ENCODE results near the gene GPR143.

The GPR143 gene

DNA sequence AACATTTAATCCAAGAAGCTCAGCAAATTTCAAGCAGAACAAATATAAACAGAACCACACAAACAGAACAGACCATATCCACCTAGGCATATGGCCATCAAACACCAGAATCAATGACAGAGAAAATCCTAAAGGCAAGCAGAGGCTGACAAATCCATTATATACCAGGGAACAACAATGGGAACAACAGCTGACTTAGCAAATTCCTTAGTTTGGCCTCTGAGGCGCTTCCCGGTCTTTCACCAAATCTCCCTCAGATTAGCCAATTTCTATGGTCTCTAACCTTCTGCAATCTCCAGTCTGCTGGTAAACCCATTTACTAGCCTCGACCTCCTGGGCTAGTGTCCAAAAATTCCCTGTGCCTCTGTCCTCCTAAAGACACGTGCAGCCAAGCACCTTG, 59.2 kb downstream of the GPR143 start:
- no peak for DNase-seq

DNA sequence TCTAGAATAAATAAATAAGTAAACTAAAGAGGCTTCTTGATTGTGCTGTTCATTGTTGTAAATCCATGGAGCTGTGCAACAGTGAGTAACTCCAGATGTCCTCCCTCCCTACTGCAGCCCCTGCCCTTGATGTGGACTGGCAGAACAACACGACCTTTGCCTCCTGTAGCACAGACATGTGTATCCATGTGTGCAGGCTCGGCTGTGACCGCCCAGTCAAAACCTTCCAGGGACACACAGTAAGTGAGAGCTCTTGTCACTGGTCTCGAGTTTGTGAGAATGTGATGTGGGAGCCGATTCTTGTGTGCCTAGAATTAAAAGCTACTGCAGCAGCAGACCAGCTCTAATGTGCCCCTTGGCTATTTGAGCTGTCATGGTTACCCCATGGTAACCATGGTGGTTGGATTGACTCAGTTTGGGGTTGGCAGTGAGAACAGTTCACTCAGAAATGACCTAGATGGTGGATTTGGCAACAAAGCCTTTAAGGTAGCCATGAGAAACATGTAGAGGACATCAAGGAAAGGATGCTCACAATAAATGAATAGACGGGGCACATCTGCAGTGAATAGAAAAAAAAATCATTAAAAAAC, 60.7 kb downstream of the GPR143 start:
- DNase-seq: no peak

DNA sequence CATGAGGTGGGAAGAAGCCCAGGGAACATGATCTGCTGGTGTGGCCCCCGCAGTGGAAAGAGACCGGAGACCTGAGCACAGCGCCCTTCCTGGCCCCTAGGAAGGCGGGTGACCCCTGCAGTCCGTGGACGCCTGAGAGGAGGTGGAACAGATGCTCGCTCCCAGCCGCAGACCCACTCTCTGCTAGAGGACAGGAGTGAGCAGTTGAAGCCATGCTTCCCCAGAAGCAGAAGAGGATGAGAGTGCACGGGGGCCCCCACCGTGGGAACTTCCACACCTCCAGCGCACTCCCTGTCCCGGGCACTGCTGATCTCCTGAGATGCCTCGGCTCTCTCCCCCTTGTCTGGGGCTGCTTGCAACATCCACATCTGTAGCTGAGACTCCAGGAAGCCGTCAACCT, 62.2 kb downstream of the GPR143 start:
- DNase-seq: no peak

DNA sequence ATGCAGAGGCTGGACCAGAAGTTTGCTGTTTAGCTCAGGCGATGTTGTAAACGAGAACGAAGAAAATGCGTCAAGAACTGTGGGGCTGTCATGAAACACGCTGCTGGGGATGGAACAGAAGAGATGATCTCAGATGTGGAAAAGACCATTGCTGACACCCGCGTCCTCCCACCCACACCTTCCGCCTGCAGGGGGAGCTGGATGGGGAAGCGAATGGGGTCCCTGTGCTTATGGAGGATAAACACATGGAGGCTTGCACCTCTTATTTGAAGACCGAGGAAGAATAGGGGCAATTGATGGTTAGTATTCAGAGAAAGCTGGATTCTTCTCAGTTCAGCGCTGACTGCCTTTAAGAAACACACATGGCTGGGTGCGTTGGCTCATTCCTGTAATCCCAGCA, 63.9 kb downstream of the GPR143 start:
- no peak for DNase-seq

DNA sequence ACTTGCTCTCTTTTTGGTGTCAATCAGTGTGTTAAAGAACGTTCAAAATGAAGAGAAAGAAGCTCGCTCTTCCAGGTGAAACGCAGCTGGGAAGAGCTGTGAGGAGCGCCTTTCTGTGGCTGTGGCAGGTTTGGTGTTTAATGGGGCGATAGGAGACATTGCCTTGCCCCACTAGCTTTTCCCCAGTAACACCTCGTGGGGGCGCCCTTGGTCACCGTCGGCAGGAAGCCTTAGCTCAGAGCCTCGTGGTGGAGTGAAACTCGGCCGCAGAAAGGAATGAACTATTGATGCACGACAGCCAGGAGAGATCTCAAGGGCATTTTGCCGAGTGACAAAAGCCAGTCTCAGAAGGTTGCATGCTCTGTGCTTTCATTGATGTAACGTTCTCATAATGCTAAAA, 65.1 kb downstream of the GPR143 start:
- DNase-seq: no peak

DNA sequence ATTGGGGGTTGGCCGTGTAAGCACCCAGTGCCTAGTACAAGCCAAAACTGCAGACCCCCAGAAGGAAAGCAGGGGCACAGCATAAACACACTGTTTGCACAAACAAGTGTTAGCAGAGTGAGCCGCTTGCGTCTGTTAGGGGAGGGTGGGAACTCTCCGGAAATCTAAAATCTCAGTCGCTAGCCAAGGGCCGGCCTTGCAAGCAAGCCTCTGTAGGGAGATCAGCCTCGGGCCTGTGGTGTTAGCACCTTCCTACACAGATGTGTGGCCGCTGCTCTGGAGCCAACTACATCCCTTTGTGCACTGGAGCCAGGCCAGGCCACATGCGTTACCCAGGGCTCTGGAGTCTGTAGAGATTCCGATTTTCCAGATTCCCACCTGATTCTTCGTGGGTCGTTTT, 67.1 kb downstream of the GPR143 start:
- no peak for DNase-seq

DNA sequence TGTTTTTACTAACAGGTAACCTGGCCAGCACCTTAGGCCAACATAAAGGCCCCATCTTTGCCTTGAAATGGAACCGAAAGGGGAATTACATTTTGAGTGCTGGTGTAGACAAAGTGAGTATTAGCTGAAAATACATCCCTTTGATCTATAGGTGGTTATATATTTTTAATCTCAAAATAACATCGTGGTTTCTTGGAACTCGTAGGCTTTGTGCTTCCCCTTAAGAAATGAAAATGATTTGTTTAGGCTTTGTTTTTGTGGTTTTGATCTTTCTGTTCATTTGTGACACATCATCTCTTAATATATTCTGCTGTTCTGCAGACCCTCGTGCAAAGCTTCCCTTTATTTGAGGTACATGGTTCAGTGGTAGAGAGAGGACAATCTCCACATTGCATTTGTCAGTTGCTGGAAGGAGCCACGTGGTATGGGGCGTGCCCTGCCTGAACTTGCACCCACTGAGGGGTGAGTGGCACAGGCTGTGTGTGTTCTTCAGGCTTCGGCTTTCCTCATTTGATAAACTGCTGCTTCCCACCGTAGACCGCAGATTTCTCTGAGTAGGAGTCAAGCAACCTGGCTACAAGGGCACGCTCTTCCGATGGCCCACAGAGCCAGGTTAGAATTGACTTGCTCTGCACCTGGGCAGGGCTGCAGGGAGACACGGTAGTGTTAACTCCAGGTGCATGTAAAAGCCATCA, 72.2 kb downstream of the GPR143 start:
- DNase-seq: no peak

DNA sequence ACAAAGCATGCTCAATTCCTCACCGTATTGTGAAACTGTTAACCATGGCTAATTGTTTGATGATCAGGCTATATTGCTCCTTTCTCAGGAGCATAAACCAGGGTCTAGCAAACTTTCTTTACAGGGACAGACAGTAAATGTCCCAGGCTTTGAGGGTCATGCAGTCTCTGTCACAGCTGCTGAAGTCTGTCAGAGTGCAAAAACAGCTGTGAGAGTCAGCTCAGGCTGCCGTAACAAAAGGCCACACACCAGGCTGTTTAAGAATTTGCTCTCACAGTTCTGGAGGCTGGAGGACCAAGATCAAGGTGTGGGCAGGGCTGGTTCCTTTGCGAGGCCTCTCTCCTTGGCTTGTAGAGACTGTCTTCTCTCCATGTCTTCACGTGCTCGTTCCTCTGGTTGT, 75.6 kb downstream of the GPR143 start:
- no peak for DNase-seq

DNA sequence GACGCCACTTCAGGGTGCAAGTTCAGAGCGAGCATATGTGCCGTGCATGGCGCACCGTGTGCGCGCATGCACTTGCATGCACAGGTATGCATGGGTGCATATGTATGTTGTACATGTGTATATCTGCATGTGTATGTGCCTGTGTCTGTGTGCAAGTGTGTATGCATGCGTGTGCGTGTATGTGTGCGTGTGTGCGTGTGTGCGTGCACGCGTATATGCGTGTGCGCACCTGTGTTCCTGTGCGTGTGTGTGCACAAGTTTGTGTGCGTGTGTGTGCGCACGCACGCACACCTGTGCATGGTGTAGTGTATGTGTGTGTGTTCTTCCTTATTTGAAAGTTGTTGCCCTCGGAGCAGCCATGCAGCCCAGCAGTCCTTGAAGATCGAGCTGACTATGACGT, 76.8 kb downstream of the GPR143 start:
- no peak for DNase-seq

DNA sequence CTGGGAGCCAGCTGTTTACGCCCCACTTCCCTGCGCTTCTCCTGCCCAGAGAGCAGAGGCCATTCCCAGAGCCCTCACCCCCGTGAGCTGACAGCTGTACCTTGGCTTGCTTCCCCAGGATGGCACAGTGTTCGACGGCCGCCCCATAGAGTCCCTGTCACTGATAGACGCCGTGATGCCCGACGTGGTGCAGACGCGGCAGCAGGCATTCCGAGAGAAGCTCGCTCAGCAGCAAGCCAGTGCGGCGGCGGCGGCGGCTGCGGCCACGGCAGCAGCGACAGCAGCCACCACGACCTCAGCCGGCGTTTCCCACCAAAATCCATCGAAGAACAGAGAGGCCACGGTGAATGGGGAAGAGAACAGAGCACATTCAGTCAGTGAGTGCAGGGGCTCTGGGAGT, 77.7 kb downstream of the GPR143 start:
- DNase-seq: no peak

DNA sequence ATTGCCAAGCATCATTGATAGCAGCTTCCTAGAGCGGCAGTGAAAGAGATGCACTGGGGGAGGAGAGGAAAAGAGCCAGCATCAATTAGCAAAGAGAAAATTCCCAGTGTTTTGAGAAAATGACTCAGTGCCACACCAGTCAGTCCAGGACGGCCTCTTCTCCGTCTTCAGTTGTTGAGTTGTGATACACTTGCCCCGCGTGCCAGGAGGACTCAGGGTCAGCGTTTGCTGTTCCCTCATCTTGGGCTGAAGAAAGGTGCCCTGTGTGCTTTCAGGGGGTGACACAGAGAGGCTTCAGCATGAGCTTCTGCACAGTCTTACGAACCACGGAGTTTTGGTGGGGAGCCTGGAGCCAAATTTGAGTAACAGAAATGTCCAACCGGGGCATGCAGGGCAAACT, 82.3 kb downstream of the GPR143 start:
- DNase-seq: no peak

DNA sequence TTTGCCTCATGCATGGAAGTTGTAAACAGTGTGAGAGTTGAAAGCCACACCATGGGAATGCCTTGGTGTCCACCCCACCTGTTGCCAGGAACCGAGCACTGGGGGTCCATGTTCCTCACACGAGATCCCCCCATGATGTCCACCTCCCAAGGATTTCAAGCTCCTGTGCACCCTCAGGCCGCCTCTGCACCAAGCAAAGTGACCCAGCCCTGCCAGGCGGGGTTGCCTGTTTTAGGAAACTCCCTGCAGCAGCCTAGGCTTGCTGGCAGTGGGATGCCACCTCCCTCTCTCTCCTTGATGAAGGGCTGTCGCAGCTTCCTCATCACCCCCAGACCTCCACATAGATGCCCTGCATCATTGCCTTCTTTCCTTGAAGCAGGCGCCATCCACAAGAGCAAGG, 82.8 kb downstream of the GPR143 start:
- DNase-seq: no peak

DNA sequence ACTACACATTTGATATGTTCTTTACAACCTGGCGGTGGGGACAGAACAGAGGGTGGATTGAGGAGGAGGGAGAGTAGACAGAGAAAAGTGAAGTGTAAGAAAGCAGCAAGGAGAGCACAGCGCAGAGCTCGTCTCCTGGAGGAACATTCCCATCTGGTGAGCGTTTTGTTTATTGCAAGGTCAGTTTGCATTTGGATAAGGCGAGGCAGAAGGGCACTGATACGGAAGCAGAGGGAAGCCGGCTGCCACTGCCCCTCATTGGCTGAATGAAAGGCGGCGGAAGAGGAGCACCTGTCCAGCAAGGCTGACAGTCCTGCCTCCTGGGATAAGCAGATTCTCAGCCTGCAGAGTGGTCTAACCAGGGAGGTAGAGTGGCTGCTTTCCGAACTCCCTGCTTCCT, 83.2 kb downstream of the GPR143 start:
- no peak for DNase-seq

DNA sequence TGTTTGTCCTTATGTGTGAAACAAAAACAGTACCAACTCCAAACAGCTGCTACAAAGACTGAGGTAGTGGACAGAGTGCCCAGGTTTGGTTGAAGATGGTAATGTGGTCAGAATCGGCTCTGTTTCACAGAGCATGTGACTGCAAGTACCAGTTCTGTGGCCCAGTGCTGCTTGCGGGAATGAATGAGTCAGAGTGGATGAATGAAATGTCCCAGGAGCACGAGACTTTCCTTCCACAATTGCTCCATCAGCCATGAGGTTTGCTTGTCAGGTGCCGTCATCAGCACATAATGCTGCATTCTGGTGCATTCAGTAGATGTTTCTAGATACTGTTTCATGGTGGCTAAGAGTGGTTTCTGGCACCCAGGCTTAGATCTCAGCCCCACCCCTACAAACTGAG, 84.2 kb downstream of the GPR143 start:
- DNase-seq: no peak

DNA sequence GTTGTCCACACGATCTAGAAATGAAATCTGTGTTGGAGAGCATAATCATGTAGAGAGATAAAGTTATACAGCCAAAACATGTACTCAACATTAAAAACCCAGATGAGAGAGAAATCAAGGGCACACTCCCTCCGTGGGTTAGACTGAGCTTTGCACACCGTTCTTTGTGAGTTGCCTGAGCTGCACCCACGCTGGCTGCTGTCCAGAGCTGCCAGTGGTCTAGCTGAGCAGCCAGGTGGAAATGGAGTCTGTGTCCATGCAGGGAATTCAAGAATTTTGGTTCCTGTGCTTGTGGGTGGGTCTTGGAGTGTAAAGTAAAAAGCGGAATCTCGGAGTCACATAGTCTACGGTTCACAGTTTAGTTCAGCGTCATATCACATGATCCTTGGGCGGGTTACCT, 84.6 kb downstream of the GPR143 start:
- DNase-seq: no peak

DNA sequence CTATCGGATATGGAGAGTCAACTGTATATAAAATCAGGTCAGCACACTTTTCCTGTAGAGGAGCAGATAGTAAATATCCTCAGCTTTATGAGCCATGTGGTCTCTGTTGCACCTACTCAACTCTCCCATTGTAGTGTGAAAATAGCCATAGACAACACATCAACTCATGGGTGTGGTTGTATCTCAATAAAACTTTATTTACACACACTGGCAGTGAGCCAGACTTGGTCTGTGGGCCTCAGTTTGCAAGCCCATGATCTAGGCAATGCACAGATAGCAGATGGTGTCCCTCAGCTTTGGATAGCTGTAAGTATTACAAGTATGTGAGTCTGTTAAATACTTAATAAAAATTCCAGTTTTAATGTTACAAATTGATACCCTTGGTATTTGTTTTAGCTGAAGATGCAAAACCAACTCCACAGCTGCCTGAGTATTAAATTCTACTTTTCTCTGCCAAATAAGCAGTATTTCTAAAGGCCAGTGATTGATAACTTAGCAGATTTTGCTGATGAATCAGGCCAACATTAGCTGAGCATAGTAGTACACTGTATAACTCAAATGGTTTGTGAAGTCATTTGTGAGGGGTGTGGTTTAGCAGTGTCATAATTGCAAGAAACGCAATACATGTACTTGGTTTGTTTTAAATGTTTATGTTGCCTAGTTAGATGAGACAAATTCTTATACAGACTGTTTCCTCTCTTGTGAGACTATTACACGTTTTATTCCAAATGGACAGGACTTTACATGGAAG, 87.3 kb downstream of the GPR143 start:
- DNase-seq: no peak

DNA sequence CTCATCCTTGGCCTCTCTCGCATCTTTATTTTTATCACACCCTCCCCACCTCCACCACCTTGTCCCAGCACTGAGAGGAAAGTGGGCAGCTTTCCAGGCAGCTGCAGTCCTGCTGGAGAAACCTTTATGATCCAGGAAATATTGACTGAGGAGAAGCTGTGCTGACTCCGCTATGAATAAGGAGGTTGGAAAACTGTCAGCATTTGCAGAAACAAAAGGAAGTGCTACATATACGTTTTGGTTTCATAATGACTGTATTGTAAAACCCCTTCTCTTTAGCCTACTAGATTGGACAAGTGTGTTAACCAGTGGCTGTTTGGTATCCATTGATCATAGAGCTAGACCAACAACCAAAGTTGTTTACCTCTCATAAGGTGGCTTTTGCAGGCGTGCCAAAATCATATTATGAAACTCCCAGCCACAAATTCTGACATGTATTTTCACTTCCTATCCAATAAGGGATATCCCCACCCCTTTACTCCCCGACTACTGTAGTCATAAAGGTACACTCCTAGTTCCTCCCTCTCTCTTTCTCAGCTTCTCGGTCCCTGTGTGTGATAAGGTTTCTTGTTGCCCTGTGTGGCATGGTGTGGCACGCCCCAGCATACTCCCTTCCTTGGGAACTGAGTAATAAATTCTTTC, 88.4 kb downstream of the GPR143 start:
- DNase-seq: no peak

DNA sequence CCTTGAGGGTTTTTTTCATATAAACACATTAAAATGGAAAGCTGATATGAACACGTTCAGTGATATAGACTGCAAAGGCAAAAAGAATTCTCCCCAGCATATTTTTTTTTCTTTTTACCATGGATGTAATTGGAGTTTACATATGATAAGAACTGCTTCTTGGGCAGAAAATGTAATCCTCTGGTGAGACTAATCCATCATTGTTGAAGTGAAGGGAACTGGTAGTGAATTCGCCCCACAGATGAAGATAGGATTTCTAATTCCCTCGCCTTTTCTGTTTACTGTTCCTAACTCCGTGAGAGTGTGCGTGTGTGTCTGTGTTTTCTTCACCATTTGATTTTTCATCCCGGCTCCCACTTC, 88.9 kb downstream of the GPR143 start:
- DNase-seq: no peak

DNA sequence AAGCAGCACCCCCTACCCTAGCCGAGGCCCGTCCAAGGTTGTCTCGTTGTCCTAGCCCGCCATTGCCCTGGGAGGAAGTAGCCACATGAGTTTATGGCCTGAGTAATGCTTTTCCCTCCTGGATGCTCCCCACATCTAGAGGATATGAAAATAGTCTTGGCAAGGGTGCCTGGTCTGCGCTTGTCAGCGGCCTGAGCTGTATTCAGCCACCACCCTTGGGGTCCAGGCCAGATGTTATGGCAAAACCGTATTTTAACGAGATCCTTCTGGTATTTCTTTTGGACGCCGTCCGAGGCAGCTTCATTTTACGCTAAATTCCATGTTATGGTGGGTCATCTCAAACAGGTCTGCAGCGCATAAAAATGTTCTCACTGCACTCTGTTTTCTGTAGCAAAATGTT, 89.3 kb downstream of the GPR143 start:
- no peak for DNase-seq
